Suprapubic skin (tissue), 4 donors: ENCODE results near the gene KRT8.

Experiments
- EP300 ChIP-seq: sonication (generic); formaldehyde crosslinking; IDR thresholded peaks from one replicate; pipeline ENCODE4 v1.6.1; 2017; ENCODE audit warnings: antibody characterized with exemption
- POLR2A ChIP-seq, 2 donors: fragments of 450-650 bp; IDR thresholded peaks; one replicate each; pipeline ENCODE4 v1.6.1; 2017; ENCODE audit warnings: antibody characterized with exemption in 2 of 2, mild to moderate bottlenecking in 2 of 2, moderate library complexity in 2 of 2
- POLR2AphosphoS5 ChIP-seq, 3 donors: sonication (generic); formaldehyde crosslinking; IDR thresholded peaks; one replicate each; pipeline ENCODE4 v1.6.1; 2017; ENCODE audit warnings: antibody characterized with exemption in 3 of 3
- TF ChIP-seq, protein P1 (sequence below), 2 donors: fragments of 200-600 bp in 1 of 2; fragments of 450-650 bp in 1 of 2; sonication (generic) in 1 of 2; IDR thresholded peaks; one replicate each; pipeline ENCODE4 v1.5.1; 2016 to 2019; ENCODE audit warnings: antibody characterized with exemption in 2 of 2, mild to moderate bottlenecking in 1 of 2, moderate library complexity in 1 of 2

- no peak for TF ChIP-seq POLR2AphosphoS5 (IDR thresholded peaks at IDR 0.05)
- TF ChIP-seq, protein P1, sequence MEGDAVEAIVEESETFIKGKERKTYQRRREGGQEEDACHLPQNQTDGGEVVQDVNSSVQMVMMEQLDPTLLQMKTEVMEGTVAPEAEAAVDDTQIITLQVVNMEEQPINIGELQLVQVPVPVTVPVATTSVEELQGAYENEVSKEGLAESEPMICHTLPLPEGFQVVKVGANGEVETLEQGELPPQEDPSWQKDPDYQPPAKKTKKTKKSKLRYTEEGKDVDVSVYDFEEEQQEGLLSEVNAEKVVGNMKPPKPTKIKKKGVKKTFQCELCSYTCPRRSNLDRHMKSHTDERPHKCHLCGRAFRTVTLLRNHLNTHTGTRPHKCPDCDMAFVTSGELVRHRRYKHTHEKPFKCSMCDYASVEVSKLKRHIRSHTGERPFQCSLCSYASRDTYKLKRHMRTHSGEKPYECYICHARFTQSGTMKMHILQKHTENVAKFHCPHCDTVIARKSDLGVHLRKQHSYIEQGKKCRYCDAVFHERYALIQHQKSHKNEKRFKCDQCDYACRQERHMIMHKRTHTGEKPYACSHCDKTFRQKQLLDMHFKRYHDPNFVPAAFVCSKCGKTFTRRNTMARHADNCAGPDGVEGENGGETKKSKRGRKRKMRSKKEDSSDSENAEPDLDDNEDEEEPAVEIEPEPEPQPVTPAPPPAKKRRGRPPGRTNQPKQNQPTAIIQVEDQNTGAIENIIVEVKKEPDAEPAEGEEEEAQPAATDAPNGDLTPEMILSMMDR (IDR thresholded peaks at IDR 0.05) = no peak
- no peak for TF ChIP-seq POLR2A (IDR thresholded peaks at IDR 0.05)
- TF ChIP-seq EP300 = no peak
Observed at GRCh38 chr12:52878507-52879393, 26.1 kb downstream of the KRT8 start.
